OCI-LY1 (cell line): ENCODE results near the gene SLC22A12.

Experiments used
- EZH2 ChIP-seq: fragments of 200-600 bp; sonication (generic), shearing (Covaris generic); IDR thresholded peaks from 2 replicates; pipeline ENCODE4 v1.8.0; 2017; ENCODE audit warnings: borderline replicate concordance, mixed run types, mild to moderate bottlenecking, antibody characterized with exemption, low read length, moderate library complexity, mixed read lengths
- TF ChIP-seq, protein P1 (sequence below): fragments of 200-600 bp; sonication (generic), shearing (Covaris generic); IDR thresholded peaks from 2 replicates; pipeline ENCODE4 v1.5.1; 2017; ENCODE audit warnings: mild to moderate bottlenecking, antibody characterized with exemption, low read length, moderate library complexity, mixed read lengths

DNA sequence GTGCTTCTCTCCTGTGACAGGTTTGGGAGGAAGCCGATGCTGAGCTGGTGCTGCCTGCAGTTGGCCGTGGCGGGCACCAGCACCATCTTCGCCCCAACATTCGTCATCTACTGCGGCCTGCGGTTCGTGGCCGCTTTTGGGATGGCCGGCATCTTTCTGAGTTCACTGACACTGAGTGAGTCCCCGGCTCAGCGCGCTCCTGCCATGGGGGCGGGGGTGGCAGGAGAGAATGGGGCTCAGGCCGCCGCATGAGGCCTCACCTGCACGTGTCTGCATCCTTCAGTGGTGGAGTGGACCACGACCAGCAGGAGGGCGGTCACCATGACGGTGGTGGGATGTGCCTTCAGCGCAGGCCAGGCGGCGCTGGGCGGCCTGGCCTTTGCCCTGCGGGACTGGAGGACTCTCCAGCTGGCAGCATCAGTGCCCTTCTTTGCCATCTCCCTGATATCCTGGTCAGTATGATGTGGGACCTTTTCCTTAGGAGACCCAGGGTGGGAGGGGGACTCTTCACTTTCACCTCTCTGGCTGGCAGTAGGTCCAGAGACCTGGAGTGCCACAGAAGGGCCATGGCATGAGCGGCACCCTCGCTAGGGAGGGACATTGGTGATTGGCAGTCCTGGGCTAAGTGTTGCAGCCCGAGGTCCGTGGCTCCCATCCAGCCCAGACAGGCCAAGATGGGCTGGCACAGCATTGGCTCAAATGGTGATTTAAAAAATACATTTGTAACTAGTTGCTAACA lies 28.9 kb upstream of the SLC22A12 start:
- TF ChIP-seq, protein P1, sequence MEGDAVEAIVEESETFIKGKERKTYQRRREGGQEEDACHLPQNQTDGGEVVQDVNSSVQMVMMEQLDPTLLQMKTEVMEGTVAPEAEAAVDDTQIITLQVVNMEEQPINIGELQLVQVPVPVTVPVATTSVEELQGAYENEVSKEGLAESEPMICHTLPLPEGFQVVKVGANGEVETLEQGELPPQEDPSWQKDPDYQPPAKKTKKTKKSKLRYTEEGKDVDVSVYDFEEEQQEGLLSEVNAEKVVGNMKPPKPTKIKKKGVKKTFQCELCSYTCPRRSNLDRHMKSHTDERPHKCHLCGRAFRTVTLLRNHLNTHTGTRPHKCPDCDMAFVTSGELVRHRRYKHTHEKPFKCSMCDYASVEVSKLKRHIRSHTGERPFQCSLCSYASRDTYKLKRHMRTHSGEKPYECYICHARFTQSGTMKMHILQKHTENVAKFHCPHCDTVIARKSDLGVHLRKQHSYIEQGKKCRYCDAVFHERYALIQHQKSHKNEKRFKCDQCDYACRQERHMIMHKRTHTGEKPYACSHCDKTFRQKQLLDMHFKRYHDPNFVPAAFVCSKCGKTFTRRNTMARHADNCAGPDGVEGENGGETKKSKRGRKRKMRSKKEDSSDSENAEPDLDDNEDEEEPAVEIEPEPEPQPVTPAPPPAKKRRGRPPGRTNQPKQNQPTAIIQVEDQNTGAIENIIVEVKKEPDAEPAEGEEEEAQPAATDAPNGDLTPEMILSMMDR, result no peak
- no peak for TF ChIP-seq EZH2
